BLaER1 treated with 17β-estradiol and CSF1 and Interleukin-3, amounts not matched to agents 10 nM and 100 nM (cell line): ENCODE results near the gene STK39.

ENCODE experiments used
- H3K27ac ChIP-seq, 11 experiments: shearing (Covaris generic); formaldehyde crosslinking; 2 replicates each; pipeline ENCODE4 v1.8.1; 2022
- H3K27me3 ChIP-seq, 11 experiments: shearing (Covaris generic); formaldehyde crosslinking; 2 replicates each; pipeline ENCODE4 v1.8.1; 2022
- H3K36me3 ChIP-seq, 11 experiments: shearing (Covaris generic); formaldehyde crosslinking; 2 replicates each; pipeline ENCODE4 v1.8.1; 2022
- H3K4me1 ChIP-seq, 10 experiments: shearing (Covaris generic); formaldehyde crosslinking; 2 replicates each; pipeline ENCODE4 v1.8.1; 2022
- H3K4me2 ChIP-seq, 11 experiments: shearing (Covaris generic); formaldehyde crosslinking; 2 replicates each; pipeline ENCODE4 v1.8.1; 2022
- H3K4me3 ChIP-seq, 10 experiments: shearing (Covaris generic); formaldehyde crosslinking; 2 replicates each; pipeline ENCODE4 v1.8.1; 2022
- H3K9ac ChIP-seq, 11 experiments: shearing (Covaris generic); formaldehyde crosslinking; 2 replicates each; pipeline ENCODE4 v1.8.1; 2022
- H3K9me3 ChIP-seq, 11 experiments: shearing (Covaris generic); formaldehyde crosslinking; replicated peaks in 1 of 11; 2 replicates each; pipeline ENCODE4 v1.8.1; 2022
- H4K20me1 ChIP-seq, 11 experiments: shearing (Covaris generic); formaldehyde crosslinking; 2 replicates each; pipeline ENCODE4 v1.8.1; 2022
- Cebpa-rat ChIP-seq, 11 experiments: shearing (Covaris generic); IDR thresholded peaks; 2 replicates each; pipeline ENCODE4 v1.8.1; 2022

Gene STK39

DNA sequence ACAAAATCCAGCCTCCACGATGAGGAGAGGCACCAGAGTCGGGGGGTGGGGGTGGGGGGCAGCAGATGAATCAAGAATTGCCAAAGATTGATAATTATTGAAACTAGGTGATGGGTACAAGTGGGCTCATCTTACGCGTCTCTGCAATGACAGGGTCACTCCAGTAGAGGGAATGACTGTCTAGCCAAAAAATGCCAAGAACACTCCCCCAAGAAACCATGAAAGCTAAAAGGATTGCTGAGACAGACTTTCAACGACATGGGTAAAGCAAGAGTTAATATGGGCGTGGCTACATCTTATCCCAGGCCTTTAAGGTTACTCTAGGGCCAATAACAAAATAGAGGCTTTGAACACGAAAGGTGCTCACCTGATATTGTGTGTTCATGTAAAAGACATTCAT lies 86.5 kb downstream of the STK39 start:
- Histone ChIP-seq H3K36me3 (peaks cover 0 to 82% (median 20%) of the 10 kb centered on the region in 11 experiments; a peak in 17 of 22 replicates), H3K27me3 (no peaks in the 10 kb centered on the region), H3K4me1 (peaks cover 41 to 70% (median 63%) of the 10 kb centered on the region in 10 experiments), H3K9me3 (no peaks in the 10 kb centered on the region), H3K4me2 (0 out of 22 replicates have a peak overlapping the region, but pooled peaks of 2 of the 11 experiments have one; percentile 25 to 90), H3K4me3 (no peak overlapping the region), H4K20me1 (peaks cover 0 to 5% (median 0%) of the 10 kb centered on the region in 11 experiments; a peak in 1 of 22 replicates), H3K9ac (no peak overlapping the region), H3K27ac (no peak overlapping the region)
- no peak for TF ChIP-seq Cebpa-rat (IDR thresholded peaks at IDR 0.05)

DNA sequence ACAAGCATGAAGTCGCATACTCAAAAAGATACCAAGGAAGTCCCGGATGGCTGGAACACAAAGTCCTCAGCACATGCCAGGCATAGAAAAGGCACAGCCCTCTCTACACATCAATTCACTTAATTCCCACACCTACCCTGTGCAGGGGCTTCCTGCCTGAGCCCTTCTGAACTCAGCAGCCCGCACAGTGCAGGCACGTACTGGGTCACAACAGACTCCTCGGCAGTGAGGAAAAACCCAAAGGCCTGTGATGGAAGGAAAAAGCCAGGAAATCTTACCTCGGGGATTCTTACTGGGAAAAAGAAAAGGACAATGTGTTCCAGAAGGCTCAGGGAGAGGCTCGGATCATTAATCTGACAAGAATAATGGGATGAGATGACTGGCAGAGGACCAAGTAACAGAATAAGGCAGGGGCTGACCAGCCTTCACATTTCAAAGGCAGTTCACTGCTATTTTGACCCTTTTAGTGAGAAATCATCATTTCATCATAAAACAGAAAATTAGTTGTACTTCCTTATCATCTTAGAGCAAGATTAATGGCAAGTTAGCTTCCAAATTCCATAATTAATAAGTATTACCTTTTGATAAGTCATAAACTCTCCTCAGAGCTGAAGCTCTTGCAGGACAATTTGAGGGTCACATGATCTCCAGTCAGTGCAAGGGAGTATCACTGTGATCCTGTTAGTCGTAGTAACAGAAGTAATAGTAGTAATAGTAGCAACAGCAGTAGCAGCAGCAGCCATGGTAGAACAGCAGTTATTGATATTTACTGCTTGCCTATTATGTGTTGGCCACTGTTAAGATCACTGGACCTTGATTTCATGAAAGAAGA lies 87.4 kb downstream of the STK39 start:
- no peak for TF ChIP-seq Cebpa-rat (IDR thresholded peaks at IDR 0.05)
- H3K4me1 ChIP-seq, result peaks cover 34 to 70% (median 63%) of the 10 kb centered on the region in 10 experiments
- H3K4me3 ChIP-seq, result no peak overlapping the region
- H3K27ac ChIP-seq, result peak overlapping the region in 3 of 11 experiments; percentile 3 to 30 (median 29); a peak in 2 of 22 replicates
- H3K4me2 ChIP-seq, result peak overlapping the region in 7 of 11 experiments; percentile 0 to 90 (median 25); a peak in 8 of 22 replicates
- no peaks in the 10 kb centered on the region for H3K9me3 ChIP-seq
- H3K36me3 ChIP-seq, result peaks cover 0 to 79% (median 20%) of the 10 kb centered on the region in 11 experiments; a peak in 17 of 22 replicates
- no peak overlapping the region for H3K9ac ChIP-seq
- H3K27me3 ChIP-seq, result no peaks in the 10 kb centered on the region
- H4K20me1 ChIP-seq, result 0 out of 22 replicates have a peak, but pooled peaks cover 0 to 2% (median 0%) of the 10 kb centered on the region in 11 experiments

- Histone ChIP-seq H4K20me1 (no peaks in the 10 kb centered on the region), H3K9me3 (no peaks in the 10 kb centered on the region), H3K9ac (no peak overlapping the region), H3K4me3 (no peak overlapping the region), H3K4me2 (peak overlapping the region; percentile 37 to 90 (median 76); a peak in 19 of 22 replicates), H3K36me3 (peaks cover 0 to 65% (median 17%) of the 10 kb centered on the region in 11 experiments; a peak in 17 of 22 replicates), H3K4me1 (peaks cover 26 to 80% (median 71%) of the 10 kb centered on the region in 10 experiments), H3K27ac (peak overlapping the region in 3 of 11 experiments; percentile 1 to 5 (median 3); a peak in 2 of 22 replicates), H3K27me3 (no peaks in the 10 kb centered on the region)
- TF ChIP-seq Cebpa-rat (IDR thresholded peaks at IDR 0.05), result no peak
These were observed 88.8 kb downstream of the STK39 start for GRCh38 chr2:168158586-168158985.

DNA sequence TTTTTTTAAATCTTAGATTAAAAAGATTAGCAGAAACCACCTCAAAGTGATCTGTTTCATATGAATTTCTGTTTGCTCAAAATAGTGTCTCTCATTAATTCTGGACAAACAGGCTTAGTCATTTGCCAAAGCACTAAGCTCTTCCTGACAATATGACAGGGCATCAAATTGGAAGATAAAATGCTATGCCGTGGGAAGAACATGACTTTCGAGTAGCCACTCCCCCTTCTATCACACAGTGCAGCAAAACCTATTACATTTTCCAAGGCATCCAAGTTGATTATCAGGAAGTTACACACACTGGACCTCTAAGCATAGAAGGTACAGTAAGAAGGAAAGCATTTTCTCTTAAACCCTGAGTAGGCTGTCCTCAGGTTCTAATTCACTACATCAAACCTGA lies 89.5 kb downstream of the STK39 start:
- H3K27me3 ChIP-seq, result no peaks in the 10 kb centered on the region
- H3K4me1 ChIP-seq, result peaks cover 26 to 86% (median 78%) of the 10 kb centered on the region in 10 experiments
- H3K36me3 ChIP-seq, result peaks cover 0 to 58% (median 10%) of the 10 kb centered on the region in 11 experiments; a peak in 13 of 22 replicates
- no peaks in the 10 kb centered on the region for H4K20me1 ChIP-seq
- peak overlapping the region in 2 of 11 experiments; percentile 1 to 5; a peak in 1 of 22 replicates for H3K27ac ChIP-seq
- no peaks in the 10 kb centered on the region for H3K9me3 ChIP-seq
- H3K9ac ChIP-seq, result no peak overlapping the region
- peak overlapping the region; percentile 37 to 90 (median 76); a peak in 18 of 22 replicates for H3K4me2 ChIP-seq
- H3K4me3 ChIP-seq, result no peak overlapping the region
- no peak for TF ChIP-seq Cebpa-rat (IDR thresholded peaks at IDR 0.05)

- no peak overlapping the region for H3K4me3 ChIP-seq
- no peaks in the 10 kb centered on the region for H4K20me1 ChIP-seq
- peak overlapping the region; percentile 46 to 90 (median 76); a peak in 20 of 22 replicates for H3K4me2 ChIP-seq
- no peaks in the 10 kb centered on the region for H3K9me3 ChIP-seq
- peaks cover 26 to 95% (median 86%) of the 10 kb centered on the region in 10 experiments for H3K4me1 ChIP-seq
- no peak overlapping the region for H3K9ac ChIP-seq
- no peak for TF ChIP-seq Cebpa-rat (IDR thresholded peaks at IDR 0.05)
- H3K36me3 ChIP-seq, result peaks cover 0 to 50% (median 10%) of the 10 kb centered on the region in 11 experiments; a peak in 13 of 22 replicates
- peak overlapping the region in 3 of 11 experiments; percentile 0 to 88 (median 65); a peak in 4 of 22 replicates for H3K27ac ChIP-seq
- H3K27me3 ChIP-seq, result no peaks in the 10 kb centered on the region
These were observed 90.3 kb downstream of the STK39 start for GRCh38 chr2:168157070-168157469.

GRCh38 chr2:168156661-168157060 lies 90.7 kb downstream of the STK39 start:
- Histone ChIP-seq H3K27me3 (no peaks in the 10 kb centered on the region), H4K20me1 (no peaks in the 10 kb centered on the region), H3K36me3 (peaks cover 0 to 46% (median 10%) of the 10 kb centered on the region in 11 experiments; a peak in 12 of 22 replicates), H3K9me3 (peaks cover 0 to 3% (median 0%) of the 10 kb centered on the region in 11 experiments; a peak in 1 of 22 replicates), H3K4me2 (peak overlapping the region; percentile 46 to 90 (median 76)), H3K9ac (0 out of 22 replicates have a peak overlapping the region, but pooled peaks of 1 of the 11 experiments have one; percentile 9), H3K27ac (peak overlapping the region in 3 of 11 experiments; percentile 0 to 88 (median 65); a peak in 4 of 22 replicates), H3K4me1 (peaks cover 26 to 99% (median 90%) of the 10 kb centered on the region in 10 experiments), H3K4me3 (no peak overlapping the region)
- no peak for TF ChIP-seq Cebpa-rat (IDR thresholded peaks at IDR 0.05)

- Histone ChIP-seq H3K36me3 (peaks cover 0 to 42% (median 5%) of the 10 kb centered on the region in 11 experiments; a peak in 10 of 22 replicates), H3K4me3 (no peak overlapping the region), H3K27ac (peak overlapping the region in 4 of 11 experiments; percentile 20 to 88 (median 73); a peak in 7 of 22 replicates), H4K20me1 (no peaks in the 10 kb centered on the region), H3K9ac (peak overlapping the region in 2 of 11 experiments; percentile 38 to 46; a peak in 4 of 22 replicates), H3K9me3 (peaks cover 0 to 6% (median 0%) of the 10 kb centered on the region in 11 experiments; a peak in 2 of 22 replicates), H3K4me2 (peak overlapping the region in 8 of 11 experiments; percentile 50 to 90 (median 82); a peak in 15 of 22 replicates), H3K27me3 (no peaks in the 10 kb centered on the region), H3K4me1 (peaks cover 26 to 100% (median 98%) of the 10 kb centered on the region in 10 experiments)
- TF ChIP-seq Cebpa-rat (IDR thresholded peaks at IDR 0.05), result no peak
These were observed 91.7 kb downstream of the STK39 start for GRCh38 chr2:168155680-168156079.

DNA sequence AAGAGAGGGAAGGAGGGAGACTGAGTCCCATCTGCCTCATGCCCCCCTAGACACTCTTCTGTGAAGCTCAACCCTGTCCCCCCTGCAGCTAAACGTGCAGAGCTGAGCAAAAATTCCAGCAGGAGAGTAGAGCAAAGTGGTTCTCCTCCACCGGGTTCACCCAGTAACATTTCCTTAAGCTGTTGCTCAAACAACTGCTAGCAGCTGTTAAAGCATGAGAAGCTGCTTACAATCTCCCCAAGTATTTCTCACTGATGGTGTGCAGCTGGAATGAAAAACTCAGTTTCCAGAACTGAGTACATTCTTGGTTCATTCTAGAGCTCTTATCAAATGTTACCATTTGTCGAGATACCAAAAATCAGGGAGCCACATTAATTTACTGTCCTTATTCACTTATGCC lies 92.3 kb downstream of the STK39 start:
- Histone ChIP-seq H4K20me1 (no peaks in the 10 kb centered on the region), H3K4me1 (peaks cover 31 to 100% (median 98%) of the 10 kb centered on the region in 10 experiments), H3K9me3 (peaks cover 0 to 8% (median 0%) of the 10 kb centered on the region in 11 experiments; a peak in 2 of 22 replicates), H3K27me3 (no peaks in the 10 kb centered on the region), H3K4me2 (peak overlapping the region in 9 of 11 experiments; percentile 6 to 90 (median 80); a peak in 16 of 22 replicates), H3K9ac (peak overlapping the region in 3 of 11 experiments; percentile 33 to 46 (median 38); a peak in 5 of 22 replicates), H3K36me3 (peaks cover 0 to 42% (median 10%) of the 10 kb centered on the region in 11 experiments; a peak in 9 of 22 replicates), H3K27ac (peak overlapping the region in 6 of 11 experiments; percentile 20 to 88 (median 44); a peak in 9 of 22 replicates), H3K4me3 (no peak overlapping the region)
- TF ChIP-seq Cebpa-rat (IDR thresholded peaks at IDR 0.05), result no peak
